Epithelial cell of proximal tubule (primary cell): Measurements from ENCODE around the gene ONECUT1. TPM values are rescaled to one million over a fixed set of nuclear protein-coding genes. Genes with fewer than 3 reads are reported as not detected.

Experiments used
- DNase-seq: peaks from one replicate; pipeline ENCODE4 v3.0.0-alpha.2; 2011; ENCODE audit warnings: low read depth
- H3K4me3 ChIP-seq: 2 replicates; pipeline ENCODE4 v1.5.1; 2011; ENCODE audit warnings: low read depth, mild to moderate bottlenecking, low read length
- CTCF ChIP-seq: conservative IDR thresholded peaks from 2 replicates; pipeline ENCODE4 v1.5.1; 2012; ENCODE audit warnings: low read depth, mild to moderate bottlenecking, low read length
- total RNA-seq: library from RNA; depleted of rRNA; stranded (reverse); fragments of >200 nt; gene quantifications from 2 replicates; pipeline ENCODE4 v1.2.3, GENCODE V29; 2015

The ONECUT1 gene
- total RNA-seq, 1 donor from 2014 or later = not detected

GRCh38 chr15:52772766-52773165, 17.4 kb downstream of the ONECUT1 start:
- DNase-seq = no peak
- TF ChIP-seq CTCF = no peak
- H3K4me3 ChIP-seq = no peak overlapping the region

- no peak for DNase-seq
- peak; percentile 59 for TF ChIP-seq CTCF
- H3K4me3 ChIP-seq = no peak overlapping the region
These were observed 24.4 kb downstream of the ONECUT1 start for GRCh38 chr15:52765785-52766184.

- no peak for TF ChIP-seq CTCF
- no peak for DNase-seq
- no peak overlapping the region for H3K4me3 ChIP-seq
These were observed 25.4 kb downstream of the ONECUT1 start for GRCh38 chr15:52764731-52765130.

GRCh38 chr15:52762621-52763020, 27.5 kb downstream of the ONECUT1 start:
- H3K4me3 ChIP-seq = no peak overlapping the region
- TF ChIP-seq CTCF = no peak
- DNase-seq = no peak

DNA sequence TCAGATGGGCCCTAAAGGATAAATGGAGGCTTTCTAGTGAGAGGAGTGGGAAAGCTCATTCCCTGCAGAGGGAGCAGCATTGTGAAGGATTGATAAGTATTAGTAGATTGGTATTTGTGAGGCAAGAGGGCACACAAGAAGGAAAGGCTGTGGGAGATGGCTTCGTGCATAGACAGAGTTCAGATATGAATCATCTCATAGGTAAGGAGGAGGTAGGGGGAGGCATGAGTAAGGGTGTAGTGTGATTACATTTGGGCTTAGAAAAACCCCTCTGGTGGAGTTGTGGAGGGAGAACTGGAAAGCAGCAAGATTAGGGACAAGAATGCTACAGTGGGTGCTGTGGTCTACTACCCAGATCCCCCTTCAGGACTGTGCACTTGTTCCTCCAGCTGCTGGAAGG, 29.6 kb downstream of the ONECUT1 start:
- DNase-seq = no peak
- no peak overlapping the region for H3K4me3 ChIP-seq
- no peak for TF ChIP-seq CTCF

DNA sequence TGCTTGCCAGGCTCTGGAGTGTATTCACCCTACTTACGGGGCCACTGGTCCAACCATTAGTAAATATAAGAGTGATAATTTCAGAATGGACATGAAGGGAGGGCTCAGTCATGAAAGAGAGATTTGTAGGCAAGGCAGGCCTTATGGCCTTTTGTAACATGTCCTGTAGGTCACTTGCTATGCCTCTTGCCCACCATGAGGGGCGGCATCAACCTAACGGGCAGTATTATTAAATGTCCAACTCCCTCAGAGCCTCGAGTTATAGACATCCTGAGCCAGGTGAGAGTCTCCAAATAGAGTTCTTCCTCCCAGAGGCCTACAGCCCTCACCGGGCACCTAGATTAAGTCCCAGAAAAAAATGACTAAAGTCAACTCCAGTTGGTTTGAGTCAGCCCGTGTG, 30.2 kb downstream of the ONECUT1 start:
- TF ChIP-seq CTCF = no peak
- no peak for DNase-seq
- H3K4me3 ChIP-seq = no peak overlapping the region

GRCh38 chr15:52757496-52757895, 32.6 kb downstream of the ONECUT1 start:
- H3K4me3 ChIP-seq = no peak overlapping the region
- DNase-seq = no peak
- no peak for TF ChIP-seq CTCF
